HEK293T (cell line): ENCODE data around the gene EFCAB5.

ENCODE experiments used
- ARNT ChIP-seq: fragments of 450-650 bp; IDR thresholded peaks from 2 replicates; pipeline ENCODE4 v1.6.1; 2017; ENCODE audit warnings: mild to moderate bottlenecking
- BHLHE40 ChIP-seq: fragments of 450-650 bp; IDR thresholded peaks from 2 replicates; pipeline ENCODE4 v1.6.1; 2016; ENCODE audit warnings: mild to moderate bottlenecking, moderate library complexity, borderline replicate concordance
- FOXK2 ChIP-seq: fragments of 450-650 bp; IDR thresholded peaks from 2 replicates; pipeline ENCODE4 v1.6.1; 2016; ENCODE audit warnings: mild to moderate bottlenecking
- SP1 ChIP-seq: fragments of 450-650 bp; IDR thresholded peaks from 2 replicates; pipeline ENCODE4 v1.6.1; 2017

DNA sequence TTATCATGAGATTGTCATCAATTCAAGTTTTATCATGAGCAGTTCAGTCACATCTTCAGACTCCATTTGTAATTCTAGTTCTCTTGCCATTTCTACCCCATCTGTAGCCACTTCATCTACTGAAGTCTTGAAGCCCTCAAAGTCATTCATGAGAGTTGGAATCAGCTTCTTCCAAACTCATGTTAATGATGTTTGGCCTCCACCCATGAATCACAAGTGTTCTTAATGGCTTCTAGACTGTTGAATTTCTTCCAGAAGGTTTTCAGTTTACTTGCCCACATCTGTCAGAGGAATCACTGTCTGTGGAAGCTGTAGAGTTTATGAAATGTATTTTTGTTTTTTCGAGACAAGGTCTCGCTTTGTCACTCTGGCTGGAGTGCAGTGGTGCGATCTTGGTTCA lies 191.2 kb downstream of the EFCAB5 start:
- TF ChIP-seq SP1, result no peak
- TF ChIP-seq FOXK2, result no peak
- no peak for TF ChIP-seq ARNT
- no peak for TF ChIP-seq BHLHE40
